Adipocyte (in vitro differentiated cells): ENCODE data around the gene CRB2.

Source experiments
- DNase-seq: peaks from one replicate; pipeline ENCODE4 v3.0.0-alpha.2; 2015; ENCODE audit warnings: low read depth
- H3K27me3 ChIP-seq: replicated peaks from 2 replicates; pipeline ENCODE4 v1.7.0; 2013; ENCODE audit warnings: mild to moderate bottlenecking, low read length, moderate library complexity; ENCODE audit not compliant: control insufficient read depth, insufficient read depth
- H3K36me3 ChIP-seq: 2 replicates; pipeline ENCODE4 v1.7.0; 2013; ENCODE audit warnings: low read length, mild to moderate bottlenecking, moderate library complexity; ENCODE audit not compliant: control insufficient read depth, insufficient read depth, severe bottlenecking
- H3K4me1 ChIP-seq: 2 replicates; pipeline ENCODE4 v1.7.0; 2013; ENCODE audit warnings: mild to moderate bottlenecking, low read length, moderate library complexity; ENCODE audit not compliant: control insufficient read depth, insufficient read depth
- H3K4me3 ChIP-seq: 2 replicates; pipeline ENCODE4 v1.7.0; 2013; ENCODE audit warnings: mild to moderate bottlenecking, low read length, moderate library complexity
- H3K9ac ChIP-seq: 2 replicates; pipeline ENCODE4 v1.7.0; 2013; ENCODE audit warnings: mild to moderate bottlenecking, low read length, moderate library complexity
- H3K9me3 ChIP-seq: 2 replicates; pipeline ENCODE4 v1.7.0; 2013; ENCODE audit warnings: mild to moderate bottlenecking, low read length, moderate library complexity; ENCODE audit not compliant: control insufficient read depth

The CRB2 gene

DNA sequence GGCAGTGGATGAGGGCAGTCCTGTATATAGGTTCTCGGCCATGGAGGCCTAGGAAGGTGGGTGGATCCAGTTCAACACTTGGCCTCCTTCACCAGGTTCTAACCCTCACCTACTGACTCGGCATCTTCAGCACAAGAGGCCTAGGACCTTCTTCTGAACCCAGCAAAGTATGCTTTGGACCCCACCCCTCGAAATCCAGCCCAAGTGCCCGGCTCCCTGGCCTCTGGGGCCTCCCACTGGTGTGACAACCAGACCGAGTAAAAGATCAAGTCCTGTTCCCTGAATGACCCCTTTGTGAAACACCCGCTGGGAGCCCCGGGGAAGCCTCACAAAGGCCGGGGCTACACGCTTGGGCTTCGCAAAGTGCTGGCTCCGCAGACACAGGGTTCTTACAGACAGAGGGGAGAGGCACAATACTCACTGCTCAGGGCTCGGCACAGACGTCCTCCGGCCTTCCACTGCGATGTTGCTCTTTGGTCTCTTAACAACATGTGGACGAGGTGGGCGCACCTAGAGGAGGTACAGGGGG is 47.0 kb downstream of the CRB2 start:
- Histone ChIP-seq H3K36me3 (no peaks in the 10 kb centered on the region), H3K9ac (no peak overlapping the region), H3K27me3 (no peaks in the 10 kb centered on the region), H3K9me3 (no peaks in the 10 kb centered on the region), H3K4me1 (no peaks in the 10 kb centered on the region), H3K4me3 (no peak overlapping the region)
- DNase-seq, result no peak

- DNase-seq, result no peak
- Histone ChIP-seq H3K9ac (no peak overlapping the region), H3K4me3 (no peak overlapping the region), H3K27me3 (no peaks in the 10 kb centered on the region), H3K4me1 (no peaks in the 10 kb centered on the region), H3K9me3 (no peaks in the 10 kb centered on the region), H3K36me3 (no peaks in the 10 kb centered on the region)
These were observed 50.0 kb downstream of the CRB2 start for GRCh38 chr9:123406016-123406415.

DNA sequence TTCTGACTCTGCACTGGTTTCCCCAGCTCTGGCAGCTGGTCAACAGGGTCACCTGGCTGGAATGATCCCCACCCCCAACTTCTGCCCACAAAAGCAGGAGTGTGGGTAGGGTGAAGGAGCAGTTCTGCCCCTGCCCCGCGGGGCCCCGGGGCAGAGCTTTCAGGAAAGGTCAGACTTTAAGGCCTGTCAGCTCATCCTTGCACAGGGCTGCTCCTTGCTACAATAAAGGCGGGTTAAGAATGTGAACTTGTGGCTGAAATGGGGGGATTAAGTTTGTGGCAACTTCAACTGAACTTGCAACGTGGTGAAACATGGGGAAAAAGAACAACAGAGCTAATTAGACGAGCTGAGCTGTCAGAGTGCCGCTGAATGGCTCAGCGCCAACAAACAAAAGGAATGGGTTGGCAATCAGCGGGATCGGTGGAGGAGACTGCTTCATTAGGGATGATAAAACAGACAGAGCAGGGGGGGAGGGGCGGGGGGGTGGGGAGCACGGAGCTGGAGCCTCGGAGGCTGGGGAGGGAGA is 50.8 kb downstream of the CRB2 start:
- Histone ChIP-seq H3K4me1 (no peaks in the 10 kb centered on the region), H3K9ac (no peak overlapping the region), H3K9me3 (no peaks in the 10 kb centered on the region), H3K36me3 (no peaks in the 10 kb centered on the region), H3K27me3 (no peaks in the 10 kb centered on the region), H3K4me3 (no peak overlapping the region)
- DNase-seq, result no peak

DNA sequence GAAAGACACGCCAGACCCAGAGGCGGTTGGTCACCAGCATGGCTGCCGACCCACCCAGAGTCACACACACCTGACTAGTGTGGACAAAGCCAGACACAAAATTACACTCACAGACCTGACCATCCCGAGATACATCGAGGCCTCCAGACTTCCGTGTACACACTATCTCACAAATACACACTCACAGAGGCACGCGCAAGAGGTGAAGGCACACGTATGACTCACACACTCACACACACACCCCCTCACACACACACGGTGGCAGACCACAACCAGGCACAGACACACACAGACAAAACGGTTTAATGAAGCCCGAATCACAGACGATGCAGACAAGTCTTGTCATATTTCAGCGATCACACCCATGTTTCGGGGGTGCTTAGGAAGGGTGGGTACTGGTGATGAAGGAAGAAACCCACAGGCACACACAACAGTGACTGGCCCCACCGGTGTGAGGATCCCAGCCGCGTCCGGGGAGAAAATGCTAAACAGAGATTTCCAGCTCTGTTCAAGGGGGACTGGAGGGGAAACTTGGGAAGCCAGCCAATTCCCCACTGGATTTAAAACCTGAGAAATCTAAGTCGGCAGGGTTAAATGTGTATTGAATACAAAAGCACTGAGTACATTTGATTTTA is 51.3 kb downstream of the CRB2 start:
- no peak for DNase-seq
- Histone ChIP-seq H3K27me3 (no peaks in the 10 kb centered on the region), H3K9ac (no peak overlapping the region), H3K9me3 (no peaks in the 10 kb centered on the region), H3K36me3 (no peaks in the 10 kb centered on the region), H3K4me1 (no peaks in the 10 kb centered on the region), H3K4me3 (no peak overlapping the region)

GRCh38 chr9:123408313-123409262 is 52.6 kb downstream of the CRB2 start:
- no peaks in the 10 kb centered on the region for H3K4me1 ChIP-seq
- DNase-seq, result no peak
- no peaks in the 10 kb centered on the region for H3K9me3 ChIP-seq
- H3K27me3 ChIP-seq, result no peaks in the 10 kb centered on the region
- no peak overlapping the region for H3K9ac ChIP-seq
- H3K36me3 ChIP-seq, result no peaks in the 10 kb centered on the region
- H3K4me3 ChIP-seq, result no peak overlapping the region

- no peaks in the 10 kb centered on the region for H3K36me3 ChIP-seq
- no peak for DNase-seq
- H3K27me3 ChIP-seq, result no peaks in the 10 kb centered on the region
- no peak overlapping the region for H3K9ac ChIP-seq
- no peaks in the 10 kb centered on the region for H3K4me1 ChIP-seq
- no peak overlapping the region for H3K4me3 ChIP-seq
- no peaks in the 10 kb centered on the region for H3K9me3 ChIP-seq
These were observed 54.4 kb downstream of the CRB2 start for GRCh38 chr9:123410281-123410910.

DNA sequence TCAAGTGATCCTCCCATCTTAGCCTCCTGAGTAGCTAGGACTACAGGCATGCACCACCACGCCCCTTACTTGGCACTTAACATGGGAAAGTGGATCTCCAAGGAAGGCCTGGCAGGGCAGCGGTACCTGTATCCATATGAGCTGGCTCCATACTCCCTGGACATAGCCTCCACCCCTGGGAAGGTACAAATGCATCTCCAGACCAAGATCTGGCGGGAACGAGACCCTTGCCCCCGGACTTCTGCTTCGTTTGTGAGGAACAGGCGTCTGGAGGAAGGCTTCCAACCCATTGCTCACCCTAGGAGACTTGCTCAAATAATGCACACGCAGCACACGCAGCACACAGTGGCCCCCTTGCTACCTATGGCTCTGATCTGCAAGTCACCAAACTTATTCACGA is 55.2 kb downstream of the CRB2 start:
- Histone ChIP-seq H3K27me3 (no peaks in the 10 kb centered on the region), H3K4me1 (no peaks in the 10 kb centered on the region), H3K9me3 (no peaks in the 10 kb centered on the region), H3K36me3 (no peaks in the 10 kb centered on the region), H3K4me3 (no peak overlapping the region), H3K9ac (no peak overlapping the region)
- DNase-seq, result no peak

DNA sequence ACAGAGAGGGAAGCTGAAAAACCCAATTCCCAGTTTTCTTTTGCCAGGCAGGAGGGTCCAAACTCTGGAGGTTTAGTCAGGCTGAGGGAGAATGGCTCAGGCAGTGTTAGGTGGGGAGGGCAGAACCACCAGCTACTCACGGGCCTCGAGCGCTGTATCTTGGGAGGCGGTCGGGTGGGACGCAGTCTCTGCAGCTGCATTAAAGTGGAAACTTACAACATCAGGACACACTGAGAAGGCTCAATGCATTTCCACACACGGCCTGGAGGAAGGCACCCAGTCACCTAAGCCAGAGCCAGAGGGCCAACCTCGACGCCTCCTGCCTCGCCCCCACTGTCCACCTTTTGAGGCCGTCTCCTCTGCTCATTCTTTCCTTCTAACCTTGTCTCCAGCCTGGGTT is 55.6 kb downstream of the CRB2 start:
- no peaks in the 10 kb centered on the region for H3K27me3 ChIP-seq
- no peaks in the 10 kb centered on the region for H3K4me1 ChIP-seq
- H3K9ac ChIP-seq, result no peak overlapping the region
- no peaks in the 10 kb centered on the region for H3K9me3 ChIP-seq
- no peak for DNase-seq
- no peaks in the 10 kb centered on the region for H3K36me3 ChIP-seq
- no peak overlapping the region for H3K4me3 ChIP-seq

GRCh38 chr9:123412171-123412820 is 56.3 kb downstream of the CRB2 start:
- DNase-seq, result no peak
- no peak overlapping the region for H3K9ac ChIP-seq
- H3K4me3 ChIP-seq, result no peak overlapping the region
- H3K36me3 ChIP-seq, result no peaks in the 10 kb centered on the region
- no peaks in the 10 kb centered on the region for H3K27me3 ChIP-seq
- H3K4me1 ChIP-seq, result no peaks in the 10 kb centered on the region
- no peaks in the 10 kb centered on the region for H3K9me3 ChIP-seq

GRCh38 chr9:123414204-123414603 is 58.2 kb downstream of the CRB2 start:
- DNase-seq, result no peak
- H3K4me1 ChIP-seq, result no peaks in the 10 kb centered on the region

More at GRCh38 chr9:123414204-123414603, 58.2 kb downstream of the CRB2 start:
- Histone ChIP-seq H3K4me3 (no peak overlapping the region), H3K27me3 (no peaks in the 10 kb centered on the region), H3K36me3 (no peaks in the 10 kb centered on the region), H3K9me3 (no peaks in the 10 kb centered on the region), H3K9ac (no peak overlapping the region)
